HUES64 (cell line): Measurements from ENCODE around the gene SIX5.
A peak's percentile ranks its signal among the peaks of the same experiment; 100 is the strongest.

Experiments
- H3K27ac ChIP-seq: 2 replicates; pipeline ENCODE4 v1.7.0; 2013; ENCODE audit warnings: low read depth, low read length, inconsistent platforms
- H3K27me3 ChIP-seq: 2 replicates; pipeline ENCODE4 v1.6.1; 2013; ENCODE audit warnings: mild to moderate bottlenecking, low read length; ENCODE audit not compliant: insufficient read depth
- H3K36me3 ChIP-seq: 2 replicates; pipeline ENCODE4 v1.6.1; 2013; ENCODE audit warnings: mild to moderate bottlenecking, low read length; ENCODE audit not compliant: insufficient read depth
- H3K4me1 ChIP-seq: 2 replicates; pipeline ENCODE4 v1.6.1; 2013; ENCODE audit warnings: mild to moderate bottlenecking, low read length, moderate library complexity; ENCODE audit not compliant: insufficient read depth
- H3K4me3 ChIP-seq: 2 replicates; pipeline ENCODE4 v1.5.1; 2013; ENCODE audit warnings: mild to moderate bottlenecking, low read length, moderate library complexity
- H3K9ac ChIP-seq: 2 replicates; pipeline ENCODE4 v1.6.1; 2013; ENCODE audit warnings: mild to moderate bottlenecking, low read depth, low read length
- H3K9me3 ChIP-seq: 2 replicates; pipeline ENCODE4 v1.6.1; 2013; ENCODE audit warnings: low read depth, low read length; ENCODE audit not compliant: insufficient read depth
- WGBS: fragments of 150-250, 120-280 bp; methylation state at CpG from one replicate; pipeline ENCODE4 v1.1.7; 2013; ENCODE audit warnings: missing lambda C conversion rate; 5-methylcytosine and 5-hydroxymethylcytosine counted together

SIX5 gene

GRCh38 chr19:45765702-45766295, 3.3 kb downstream of the SIX5 start:
- Histone ChIP-seq H3K9me3 (no peaks in the 10 kb centered on the region), H3K4me1 (peaks cover 26% of the 10 kb centered on the region), H3K27me3 (no peaks in the 10 kb centered on the region; the same call in 1 of the 2 replicates), H3K36me3 (no peaks in the 10 kb centered on the region), H3K4me3 (no peak overlapping the region), H3K27ac (0 out of 2 replicates have a peak overlapping the region, but pooled peaks have one; percentile 30), H3K9ac (no peak overlapping the region)
- 83% methylated on average over 23 of the region's 23 CpGs for WGBS

GRCh38 chr19:45764945-45765701, 3.9 kb downstream of the SIX5 start:
- no peaks in the 10 kb centered on the region for H3K9me3 ChIP-seq
- H3K36me3 ChIP-seq: no peaks in the 10 kb centered on the region
- WGBS: 43% methylated on average over 21 of the region's 21 CpGs
- H3K27me3 ChIP-seq: no peaks in the 10 kb centered on the region; the same call in 1 of the 2 replicates
- no peak overlapping the region; the same call in 1 of the 2 replicates for H3K9ac ChIP-seq
- H3K4me3 ChIP-seq: no peak overlapping the region
- H3K4me1 ChIP-seq: peaks cover 26% of the 10 kb centered on the region
- peak overlapping the region; percentile 56; the same call in 1 of the 2 replicates for H3K27ac ChIP-seq

GRCh38 chr19:45764475-45764874, 4.6 kb downstream of the SIX5 start:
- Histone ChIP-seq H3K27me3 (no peaks in the 10 kb centered on the region; the same call in 1 of the 2 replicates), H3K4me1 (peaks cover 26% of the 10 kb centered on the region), H3K4me3 (no peak overlapping the region; the same call in 1 of the 2 replicates), H3K36me3 (no peaks in the 10 kb centered on the region), H3K9ac (no peak overlapping the region), H3K9me3 (no peaks in the 10 kb centered on the region), H3K27ac (peak overlapping the region; percentile 56; the same call in 1 of the 2 replicates)
- WGBS: 32% methylated on average over 6 of the region's 6 CpGs

- H3K4me1 ChIP-seq: peaks cover 26% of the 10 kb centered on the region
These were observed 5.3 kb downstream of the SIX5 start for GRCh38 chr19:45763691-45764294.

GRCh38 chr19:45762870-45763631, 6.0 kb downstream of the SIX5 start:
- no peak overlapping the region for H3K27ac ChIP-seq
- no peak overlapping the region for H3K9ac ChIP-seq
- no peaks in the 10 kb centered on the region; the same call in 1 of the 2 replicates for H3K27me3 ChIP-seq
- H3K4me1 ChIP-seq: peaks cover 26% of the 10 kb centered on the region
- WGBS: 92% methylated on average over 15 of the region's 15 CpGs
- H3K4me3 ChIP-seq: no peak overlapping the region
- H3K9me3 ChIP-seq: no peaks in the 10 kb centered on the region
- H3K36me3 ChIP-seq: no peaks in the 10 kb centered on the region

More at GRCh38 chr19:45763691-45764294, 5.3 kb downstream of the SIX5 start:
- WGBS: 75% methylated on average over 27 of the region's 27 CpGs
- H3K27ac ChIP-seq: 0 out of 2 replicates have a peak overlapping the region, but pooled peaks have one; percentile 3
- no peaks in the 10 kb centered on the region for H3K9me3 ChIP-seq
- no peaks in the 10 kb centered on the region; the same call in 1 of the 2 replicates for H3K27me3 ChIP-seq
- H3K9ac ChIP-seq: no peak overlapping the region
- no peaks in the 10 kb centered on the region for H3K36me3 ChIP-seq
- no peak overlapping the region for H3K4me3 ChIP-seq

- H3K36me3 ChIP-seq: no peaks in the 10 kb centered on the region
- H3K4me3 ChIP-seq: no peak overlapping the region
- no peaks in the 10 kb centered on the region for H3K9me3 ChIP-seq
- no peak overlapping the region for H3K9ac ChIP-seq
- 71% methylated on average over 17 of the region's 17 CpGs for WGBS
- H3K27me3 ChIP-seq: no peaks in the 10 kb centered on the region; the same call in 1 of the 2 replicates
- H3K27ac ChIP-seq: no peak overlapping the region
- peaks cover 21% of the 10 kb centered on the region for H3K4me1 ChIP-seq
These were observed 7.3 kb downstream of the SIX5 start for GRCh38 chr19:45761714-45762113.

GRCh38 chr19:45758921-45759320, 10.1 kb downstream of the SIX5 start:
- peaks cover 3% of the 10 kb centered on the region; the same call in 1 of the 2 replicates for H3K4me1 ChIP-seq
- H3K9ac ChIP-seq: no peak overlapping the region
- H3K4me3 ChIP-seq: no peak overlapping the region
- no peaks in the 10 kb centered on the region for H3K36me3 ChIP-seq
- no peaks in the 10 kb centered on the region for H3K9me3 ChIP-seq
- 92% methylated on average over 9 of the region's 9 CpGs for WGBS
- no peak overlapping the region for H3K27ac ChIP-seq
- no peaks in the 10 kb centered on the region; the same call in 1 of the 2 replicates for H3K27me3 ChIP-seq

GRCh38 chr19:45757695-45758094, 11.4 kb downstream of the SIX5 start:
- 90% methylated on average over 9 of the region's 9 CpGs for WGBS

GRCh38 chr19:45754323-45754722, 14.7 kb downstream of the SIX5 start:
- 94% methylated on average over 8 of the region's 8 CpGs for WGBS
- H3K4me3 ChIP-seq: no peak overlapping the region
- no peaks in the 10 kb centered on the region for H3K36me3 ChIP-seq

More at GRCh38 chr19:45757695-45758094, 11.4 kb downstream of the SIX5 start:
- no peak overlapping the region for H3K4me3 ChIP-seq
- H3K9ac ChIP-seq: no peak overlapping the region
- no peaks in the 10 kb centered on the region for H3K36me3 ChIP-seq
- H3K9me3 ChIP-seq: no peaks in the 10 kb centered on the region
- no peaks in the 10 kb centered on the region; the same call in 1 of the 2 replicates for H3K4me1 ChIP-seq
- no peaks in the 10 kb centered on the region for H3K27me3 ChIP-seq
- no peak overlapping the region for H3K27ac ChIP-seq

GRCh38 chr19:45753548-45753947, 15.5 kb downstream of the SIX5 start:
- WGBS: 55% methylated on average over 6 of the region's 6 CpGs
- Histone ChIP-seq H3K9ac (no peak overlapping the region), H3K4me3 (no peak overlapping the region), H3K4me1 (no peaks in the 10 kb centered on the region; the same call in 1 of the 2 replicates), H3K36me3 (no peaks in the 10 kb centered on the region), H3K9me3 (no peaks in the 10 kb centered on the region), H3K27ac (no peak overlapping the region), H3K27me3 (no peaks in the 10 kb centered on the region)

More at GRCh38 chr19:45754323-45754722, 14.7 kb downstream of the SIX5 start:
- no peaks in the 10 kb centered on the region for H3K9me3 ChIP-seq
- H3K27ac ChIP-seq: no peak overlapping the region
- no peaks in the 10 kb centered on the region for H3K27me3 ChIP-seq
- H3K9ac ChIP-seq: no peak overlapping the region
- no peaks in the 10 kb centered on the region; the same call in 1 of the 2 replicates for H3K4me1 ChIP-seq
